ENCODE measurements around the gene CELSR3. TPM values are rescaled to one million over a fixed set of nuclear protein-coding genes. Genes with fewer than 3 reads are reported as not detected.

The CELSR3 gene
- total and polyA plus RNA-seq, 4 donors = 0.16 to 0.37 (median 0.26) TPM

DNA sequence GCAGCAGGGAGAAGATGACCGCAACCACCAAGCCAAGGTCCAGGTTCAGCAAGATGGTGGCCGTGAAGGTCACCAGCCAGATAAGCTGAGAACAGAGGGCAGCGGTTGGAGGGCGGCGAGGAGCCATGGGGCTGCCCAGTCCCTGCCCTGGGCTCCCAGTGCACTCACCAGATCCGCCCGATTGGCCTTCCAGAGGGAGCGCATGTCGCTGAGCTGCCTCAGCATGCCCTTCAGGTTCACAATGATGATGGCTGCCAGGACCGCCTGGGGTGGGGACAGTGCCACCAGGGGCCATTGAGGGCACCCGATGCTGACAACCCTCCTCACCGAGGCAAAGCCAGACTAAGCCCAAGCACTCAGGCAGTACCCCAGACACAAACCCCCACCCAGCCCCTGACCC is 32.8 kb downstream of the CELSR3 start:
- DNase-seq (ENCODE audit: low spot score) = no peak
- TF ChIP-seq ATF3 (IDR thresholded peaks at IDR 0.05) (no peak), MAX (IDR thresholded peaks at IDR 0.05) (no peak), RAD21 (IDR thresholded peaks at IDR 0.05) (no peak), HNF4A (conservative IDR thresholded peaks at IDR 0.05) (no peak), FOXA2 (IDR thresholded peaks at IDR 0.05) (no peak), GABPA (IDR thresholded peaks at IDR 0.05 in 1 of 2, conservative IDR thresholded peaks at IDR 0.05 in 1 of 2) (no peak), TAF1 (conservative IDR thresholded peaks at IDR 0.05) (no peak), YY1 (IDR thresholded peaks at IDR 0.05) (no peak), EGR1 (IDR thresholded peaks at IDR 0.05; ENCODE audit: low read depth in 2 of 2) (no peak), JUND (IDR thresholded peaks at IDR 0.05) (no peak), RXRA (IDR thresholded peaks at IDR 0.05) (no peak), SP1 (IDR thresholded peaks at IDR 0.05) (no peak), FOXA1 (IDR thresholded peaks at IDR 0.05) (no peak), HNF4G (IDR thresholded peaks at IDR 0.05) (no peak), NR2F2 (IDR thresholded peaks at IDR 0.05) (no peak), CTCF (IDR thresholded peaks at IDR 0.05; ENCODE audit: low read depth, low read length, missing input control) (no peak), REST (IDR thresholded peaks at IDR 0.05) (no peak)
- TF ChIP-seq, protein P1, sequence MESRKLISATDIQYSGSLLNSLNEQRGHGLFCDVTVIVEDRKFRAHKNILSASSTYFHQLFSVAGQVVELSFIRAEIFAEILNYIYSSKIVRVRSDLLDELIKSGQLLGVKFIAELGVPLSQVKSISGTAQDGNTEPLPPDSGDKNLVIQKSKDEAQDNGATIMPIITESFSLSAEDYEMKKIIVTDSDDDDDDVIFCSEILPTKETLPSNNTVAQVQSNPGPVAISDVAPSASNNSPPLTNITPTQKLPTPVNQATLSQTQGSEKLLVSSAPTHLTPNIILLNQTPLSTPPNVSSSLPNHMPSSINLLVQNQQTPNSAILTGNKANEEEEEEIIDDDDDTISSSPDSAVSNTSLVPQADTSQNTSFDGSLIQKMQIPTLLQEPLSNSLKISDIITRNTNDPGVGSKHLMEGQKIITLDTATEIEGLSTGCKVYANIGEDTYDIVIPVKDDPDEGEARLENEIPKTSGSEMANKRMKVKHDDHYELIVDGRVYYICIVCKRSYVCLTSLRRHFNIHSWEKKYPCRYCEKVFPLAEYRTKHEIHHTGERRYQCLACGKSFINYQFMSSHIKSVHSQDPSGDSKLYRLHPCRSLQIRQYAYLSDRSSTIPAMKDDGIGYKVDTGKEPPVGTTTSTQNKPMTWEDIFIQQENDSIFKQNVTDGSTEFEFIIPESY (IDR thresholded peaks at IDR 0.05) = no peak
- Histone ChIP-seq H3K9me3 (ENCODE audit: control insufficient read depth in 4 of 4, low read length in 3 of 4) (no peaks in the 10 kb centered on the region), H3K36me3 (ENCODE audit: control insufficient read depth in 4 of 4, insufficient read depth in 3 of 4, low read depth in 1 of 4, low read length in 3 of 4) (peaks cover 4 to 49% (median 11%) of the 10 kb centered on the region in 4 donors), H3K4me1 (ENCODE audit: control insufficient read depth in 4 of 4, insufficient read depth in 4 of 4, low read length in 3 of 4) (peaks cover 3 to 14% (median 9%) of the 10 kb centered on the region in 4 donors), H3K9ac (ENCODE audit: low read depth in 1 of 2, low read length in 2 of 2) (no peak overlapping the region), H3K27me3 (ENCODE audit: control insufficient read depth in 4 of 4, insufficient read depth in 4 of 4, low read length in 3 of 4) (no peaks in the 10 kb centered on the region), H3K27ac (ENCODE audit: low read depth in 1 of 2, low read length in 2 of 2) (no peak overlapping the region), H3K4me3 (ENCODE audit: low read depth in 1 of 3, low read length in 3 of 3) (no peak overlapping the region)
- WGBS = 97% methylated on average over 12 of the region's 12 CpGs
